GM12801 (cell line): ENCODE results near the gene RBM33.

Experiments
- CTCF ChIP-seq: IDR thresholded peaks from one replicate; pipeline ENCODE4 v1.5.1; 2011; ENCODE audit warnings: control low read depth; ENCODE audit not compliant: insufficient read length; ENCODE audit errors: extremely low read depth

Gene RBM33

GRCh38 chr7:155618708-155619633 lies 25.5 kb upstream of the RBM33 start:
- no peak for TF ChIP-seq CTCF

DNA sequence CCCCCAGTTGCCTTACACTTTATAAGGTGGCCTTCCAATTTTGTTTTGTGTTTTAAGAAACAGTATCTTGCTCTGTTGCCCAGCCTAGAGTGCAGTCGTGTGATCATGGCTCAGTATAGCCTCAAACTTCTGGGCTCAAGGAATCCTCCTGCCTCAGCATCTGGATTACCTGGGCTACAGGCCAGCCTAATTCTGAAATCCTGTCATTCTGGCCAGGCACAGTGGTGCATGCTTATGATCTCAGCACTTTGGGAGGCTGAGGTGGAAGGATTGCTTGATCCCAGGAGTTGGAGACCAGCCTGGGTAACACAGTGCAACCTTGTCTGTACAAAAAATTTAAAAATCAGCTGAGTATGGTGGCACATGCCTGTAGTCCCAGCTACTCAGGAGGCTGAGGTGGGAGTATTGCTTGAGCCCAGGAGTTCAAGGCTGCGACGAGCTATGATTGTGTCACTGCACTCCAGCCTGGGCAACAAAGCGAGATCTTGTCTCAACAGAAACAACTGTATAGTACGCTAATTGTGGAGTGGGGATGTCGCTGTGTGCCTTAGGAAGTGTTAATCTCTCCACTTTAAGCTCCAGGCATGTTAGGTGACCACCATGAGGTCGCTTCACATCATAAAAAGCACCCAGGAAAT lies 24.7 kb upstream of the RBM33 start:
- TF ChIP-seq CTCF, result no peak

DNA sequence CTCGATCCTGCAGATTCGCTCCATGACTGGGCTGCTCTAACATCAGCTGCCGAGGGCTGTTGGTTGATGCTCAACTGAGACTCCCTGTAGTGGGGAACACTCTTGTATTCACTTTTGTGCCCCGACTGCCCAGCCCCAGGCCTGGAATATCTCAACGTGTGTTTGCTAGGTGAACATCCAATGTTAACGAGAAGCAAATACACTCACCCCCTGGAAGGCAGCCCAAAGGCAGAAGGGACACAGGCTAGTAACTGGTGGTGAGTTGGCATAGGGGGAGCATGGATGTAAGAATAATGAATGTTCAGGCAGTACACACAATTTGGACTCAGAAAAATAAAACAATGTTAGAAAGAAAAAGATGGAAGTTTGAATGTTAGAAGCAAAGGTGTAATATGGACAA lies 24.0 kb upstream of the RBM33 start:
- no peak for TF ChIP-seq CTCF

DNA sequence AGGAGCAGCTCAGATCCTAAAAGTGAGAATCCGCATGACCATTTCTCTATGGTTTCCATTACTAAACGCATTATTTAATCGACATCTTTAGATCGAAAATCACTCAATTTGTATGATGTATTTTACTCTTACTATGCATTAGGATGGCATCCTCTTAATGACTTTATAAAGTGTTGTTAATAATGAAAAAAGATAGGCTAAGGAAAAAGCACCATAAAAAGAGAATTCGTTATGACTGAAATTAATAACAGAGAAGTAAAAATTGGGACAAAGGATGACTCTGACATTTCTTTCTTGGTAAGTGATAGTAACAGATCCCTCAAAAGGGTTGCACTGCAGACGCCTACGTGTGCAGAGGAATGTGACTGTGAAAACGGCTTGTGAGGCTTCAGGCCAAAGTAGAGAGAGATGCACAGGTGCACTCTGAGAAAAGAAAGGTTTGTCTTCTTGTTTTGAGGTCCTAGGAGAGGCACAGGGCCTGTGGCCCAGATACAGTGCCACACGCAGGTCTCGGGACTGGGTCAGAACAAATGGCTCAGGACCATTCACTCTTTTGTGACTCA lies 23.0 kb upstream of the RBM33 start:
- TF ChIP-seq CTCF, result no peak

GRCh38 chr7:155624412-155624811 lies 20.0 kb upstream of the RBM33 start:
- no peak for TF ChIP-seq CTCF

GRCh38 chr7:155625557-155625956 lies 18.9 kb upstream of the RBM33 start:
- no peak for TF ChIP-seq CTCF

GRCh38 chr7:155629171-155629570 lies 15.3 kb upstream of the RBM33 start:
- no peak for TF ChIP-seq CTCF
